Neutrophil (primary cell): ENCODE results near the gene FASTKD2.

Experiments
- H3K27ac ChIP-seq: fragments of 200-600 bp; sonication (generic); 2 replicates; pipeline ENCODE4 v1.5.1; 2016; ENCODE audit warnings: mild to moderate bottlenecking, moderate library complexity
- H3K27me3 ChIP-seq: fragments of 200-600 bp; sonication (generic); 2 replicates; pipeline ENCODE4 v1.6.0; 2016; ENCODE audit warnings: mild to moderate bottlenecking
- H3K36me3 ChIP-seq: fragments of 200-600 bp; sonication (generic); 2 replicates; pipeline ENCODE4 v1.5.1; 2017
- H3K4me1 ChIP-seq, 2 experiments: fragments of 200-600 bp in 1 of 2; sonication (generic) in 1 of 2; 1 replicate in 1 of 2; 2 replicates in 1 of 2; pipeline versions ENCODE4 v1.5.1 to v1.6.1; 2013 to 2016; ENCODE audit warnings: low read depth in 1 of 2, low read length in 1 of 2, mild to moderate bottlenecking in 1 of 2, moderate library complexity in 1 of 2; ENCODE audit not compliant: control insufficient read depth in 1 of 2, insufficient read depth in 1 of 2
- H3K4me3 ChIP-seq, 2 experiments: fragments of 200-600 bp in 1 of 2; sonication (generic) in 1 of 2; 1 replicate in 1 of 2; 2 replicates in 1 of 2; pipeline ENCODE4 v1.5.1; 2013 to 2016; ENCODE audit warnings: low read depth in 1 of 2, low read length in 1 of 2, mild to moderate bottlenecking in 1 of 2, moderate library complexity in 1 of 2
- H3K9me3 ChIP-seq: fragments of 200-600 bp; sonication (generic); 2 replicates; pipeline ENCODE4 v1.5.1; 2016
- TF ChIP-seq, protein P1 (sequence below): fragments of 200-600 bp; sonication (generic); IDR thresholded peaks from 2 replicates; pipeline ENCODE4 v1.5.1; 2016; ENCODE audit warnings: antibody characterized with exemption

FASTKD2 gene

DNA sequence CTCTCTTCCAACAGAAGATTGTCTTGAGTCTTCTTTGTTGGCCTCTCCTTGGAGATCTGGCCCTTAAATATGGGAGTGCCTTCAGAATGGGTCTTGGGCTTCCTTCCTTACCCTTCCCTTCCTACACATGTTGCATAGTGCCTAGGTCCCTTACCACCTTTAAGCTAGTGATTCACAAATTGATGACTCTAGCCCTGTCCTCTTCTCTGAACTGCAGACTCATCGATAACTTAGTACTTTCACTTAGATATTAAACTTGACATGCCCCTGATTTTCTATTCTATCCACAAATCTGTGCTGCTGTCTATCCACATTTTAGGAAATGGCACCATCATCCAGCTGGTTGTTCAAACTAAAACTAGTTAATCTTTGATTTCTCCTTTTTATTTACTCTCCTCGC lies 38.1 kb upstream of the FASTKD2 start:
- TF ChIP-seq, protein P1, sequence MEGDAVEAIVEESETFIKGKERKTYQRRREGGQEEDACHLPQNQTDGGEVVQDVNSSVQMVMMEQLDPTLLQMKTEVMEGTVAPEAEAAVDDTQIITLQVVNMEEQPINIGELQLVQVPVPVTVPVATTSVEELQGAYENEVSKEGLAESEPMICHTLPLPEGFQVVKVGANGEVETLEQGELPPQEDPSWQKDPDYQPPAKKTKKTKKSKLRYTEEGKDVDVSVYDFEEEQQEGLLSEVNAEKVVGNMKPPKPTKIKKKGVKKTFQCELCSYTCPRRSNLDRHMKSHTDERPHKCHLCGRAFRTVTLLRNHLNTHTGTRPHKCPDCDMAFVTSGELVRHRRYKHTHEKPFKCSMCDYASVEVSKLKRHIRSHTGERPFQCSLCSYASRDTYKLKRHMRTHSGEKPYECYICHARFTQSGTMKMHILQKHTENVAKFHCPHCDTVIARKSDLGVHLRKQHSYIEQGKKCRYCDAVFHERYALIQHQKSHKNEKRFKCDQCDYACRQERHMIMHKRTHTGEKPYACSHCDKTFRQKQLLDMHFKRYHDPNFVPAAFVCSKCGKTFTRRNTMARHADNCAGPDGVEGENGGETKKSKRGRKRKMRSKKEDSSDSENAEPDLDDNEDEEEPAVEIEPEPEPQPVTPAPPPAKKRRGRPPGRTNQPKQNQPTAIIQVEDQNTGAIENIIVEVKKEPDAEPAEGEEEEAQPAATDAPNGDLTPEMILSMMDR, result no peak
- Histone ChIP-seq H3K9me3 (no peaks in the 10 kb centered on the region), H3K36me3 (no peaks in the 10 kb centered on the region), H3K27ac (no peak overlapping the region), H3K4me3 (no peak overlapping the region), H3K4me1 (no peaks in the 10 kb centered on the region), H3K27me3 (no peaks in the 10 kb centered on the region)

DNA sequence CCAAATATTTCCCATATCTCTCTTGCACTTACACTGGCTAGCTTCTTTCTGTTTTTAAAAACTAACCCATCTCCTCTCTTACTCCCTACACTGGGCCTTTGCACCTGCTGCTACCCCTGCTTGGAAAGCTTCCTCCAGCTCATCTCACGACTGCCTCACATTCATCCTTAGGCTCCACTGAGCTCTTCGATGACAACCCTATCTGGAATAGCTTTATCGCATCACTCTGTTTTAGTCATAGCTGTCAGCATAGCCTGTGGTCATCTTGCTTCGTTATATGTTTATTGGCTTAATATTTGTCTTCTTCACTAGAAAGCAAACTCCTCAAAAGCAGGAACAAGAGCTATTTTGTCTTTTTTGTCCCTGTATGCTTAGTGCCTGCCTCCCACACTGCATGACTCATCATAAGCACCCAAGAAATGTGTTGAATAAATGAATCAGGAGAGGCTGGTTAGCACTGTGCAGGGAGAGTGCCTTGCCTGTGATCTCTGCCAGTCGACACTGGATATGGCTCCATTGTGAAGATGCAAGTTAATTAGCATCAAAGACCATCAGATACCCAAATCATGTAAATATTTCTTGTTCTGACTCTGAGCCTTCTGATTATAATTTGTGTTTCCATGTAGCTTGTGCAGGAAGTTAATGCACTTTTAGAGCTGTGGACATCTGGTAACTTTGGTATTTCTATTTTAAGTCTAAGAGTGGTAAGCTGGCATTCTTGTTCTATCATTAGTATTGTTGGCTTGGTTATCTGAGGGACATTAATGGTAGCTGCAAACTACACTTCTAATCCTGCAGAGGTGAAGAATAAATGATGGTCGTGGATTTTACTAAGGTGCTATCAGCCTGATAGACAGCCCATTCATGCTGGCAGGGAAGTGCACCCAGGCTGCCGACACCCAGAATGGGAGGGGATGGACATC lies 36.9 kb upstream of the FASTKD2 start:
- TF ChIP-seq, protein P1, result no peak
- H3K4me1 ChIP-seq, result no peaks in the 10 kb centered on the region
- H3K36me3 ChIP-seq, result no peaks in the 10 kb centered on the region
- H3K27me3 ChIP-seq, result no peaks in the 10 kb centered on the region
- H3K4me3 ChIP-seq, result no peak overlapping the region
- no peaks in the 10 kb centered on the region for H3K9me3 ChIP-seq
- no peak overlapping the region for H3K27ac ChIP-seq

DNA sequence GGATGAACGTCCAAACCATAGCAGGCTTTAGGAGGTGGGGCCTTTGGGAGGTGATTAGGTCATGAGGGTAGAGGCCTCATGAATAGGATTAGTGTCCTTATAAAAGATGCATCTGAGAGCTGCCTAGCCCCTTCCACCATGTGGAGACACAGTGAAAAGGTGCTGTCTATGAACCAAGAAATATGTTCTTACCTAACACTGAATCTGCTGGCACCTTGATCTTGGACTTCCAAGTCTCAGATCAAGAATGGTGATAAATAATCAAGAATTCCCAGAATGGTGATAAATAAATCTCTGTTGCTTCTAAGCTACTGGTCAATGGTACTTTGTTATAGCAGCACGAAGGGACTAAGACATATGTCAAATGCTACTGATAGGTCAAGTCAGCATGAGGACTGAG lies 32.1 kb upstream of the FASTKD2 start:
- TF ChIP-seq, protein P1, result no peak
- Histone ChIP-seq H3K27ac (no peak overlapping the region), H3K4me3 (no peak overlapping the region), H3K27me3 (no peaks in the 10 kb centered on the region), H3K4me1 (no peaks in the 10 kb centered on the region), H3K36me3 (no peaks in the 10 kb centered on the region), H3K9me3 (no peaks in the 10 kb centered on the region)

DNA sequence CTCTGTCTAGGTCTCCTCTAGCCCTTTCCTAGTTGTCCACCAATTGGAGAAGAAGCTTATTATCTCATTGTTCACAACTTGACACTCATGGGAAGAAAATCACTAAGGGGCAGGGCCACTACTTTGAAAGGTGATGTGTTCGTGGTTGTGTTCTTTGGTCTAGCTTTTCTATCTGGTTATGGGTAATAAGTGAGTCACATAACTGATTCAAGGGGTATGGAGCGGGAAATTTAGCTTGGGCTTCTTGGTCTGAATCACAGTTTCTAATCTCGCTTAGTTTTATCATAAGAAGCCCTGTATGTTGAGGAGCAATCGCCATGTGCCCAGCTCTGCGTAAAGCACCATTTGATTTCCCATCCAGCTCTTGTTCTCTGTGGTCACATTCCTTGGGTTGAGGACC lies 28.5 kb upstream of the FASTKD2 start:
- no peak overlapping the region for H3K4me3 ChIP-seq
- no peaks in the 10 kb centered on the region for H3K36me3 ChIP-seq
- TF ChIP-seq, protein P1, result no peak
- no peaks in the 10 kb centered on the region for H3K4me1 ChIP-seq
- no peaks in the 10 kb centered on the region for H3K27me3 ChIP-seq
- no peak overlapping the region for H3K27ac ChIP-seq
- H3K9me3 ChIP-seq, result no peaks in the 10 kb centered on the region

DNA sequence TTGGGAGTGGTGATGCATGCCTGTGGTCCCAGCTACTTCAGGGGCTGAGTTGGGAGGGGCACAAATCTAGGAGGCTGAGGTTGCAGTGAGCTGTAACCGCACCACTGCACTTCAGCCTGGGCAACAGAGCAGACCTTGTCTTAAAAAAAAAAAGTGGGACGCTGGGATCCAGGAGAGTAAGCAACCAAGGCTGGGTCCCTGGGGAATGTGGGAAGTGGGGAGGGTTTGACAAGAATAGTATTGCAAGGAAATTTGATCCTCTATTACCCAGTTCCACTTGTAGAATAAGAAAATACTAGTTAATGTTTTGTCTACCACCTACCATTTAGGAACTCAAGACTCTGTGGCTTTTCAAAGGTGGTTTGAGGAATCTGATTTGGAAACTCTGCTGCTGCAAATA lies 26.1 kb upstream of the FASTKD2 start:
- H3K4me1 ChIP-seq, result no peaks in the 10 kb centered on the region
- no peaks in the 10 kb centered on the region for H3K27me3 ChIP-seq
- H3K27ac ChIP-seq, result no peak overlapping the region
- H3K4me3 ChIP-seq, result no peak overlapping the region
- H3K9me3 ChIP-seq, result no peaks in the 10 kb centered on the region
- H3K36me3 ChIP-seq, result no peaks in the 10 kb centered on the region
- TF ChIP-seq, protein P1, result no peak
